Stomach (tissue), 9 donors: ENCODE measurements around the gene SLC39A8. TPM values are rescaled to one million over a fixed set of nuclear protein-coding genes. Genes with fewer than 3 reads are reported as not detected.

ENCODE experiments used
- DNase-seq, 2 donors: peaks; one replicate each; pipeline versions ENCODE4 v3.0.0 to v3.0.0-alpha.2; 2013 to 2019
- H3K27ac ChIP-seq, 5 donors: fragments of 200-600 bp in 4 of 5; sonication (generic) in 4 of 5; one replicate each; pipeline ENCODE4 v1.5.1; 2013 to 2019; ENCODE audit warnings: mild to moderate bottlenecking in 1 of 5, moderate library complexity in 1 of 5
- H3K27me3 ChIP-seq, 3 donors: fragments of 200-600 bp; sonication (generic); one replicate each; pipeline ENCODE4 v1.5.1; 2017 to 2019; ENCODE audit warnings: mixed run types in 1 of 3
- H3K36me3 ChIP-seq, 4 donors: fragments of 200-600 bp; sonication (generic); 1 replicate in 3 of 4; 2 replicates in 1 of 4; pipeline ENCODE4 v1.5.1; 2016 to 2019
- H3K4me1 ChIP-seq, 4 donors: fragments of 200-600 bp; sonication (generic); one replicate each; pipeline ENCODE4 v1.5.1; 2016 to 2019
- H3K4me3 ChIP-seq, 4 donors: fragments of 200-600 bp; sonication (generic) in 3 of 4; one replicate each; pipeline ENCODE4 v1.5.1; 2016 to 2019; ENCODE audit warnings: mild to moderate bottlenecking in 1 of 4
- H3K9me3 ChIP-seq, 4 donors: fragments of 200-600 bp; sonication (generic); one replicate each; pipeline ENCODE4 v1.5.1; 2016 to 2019
- EP300 ChIP-seq: sonication (generic); formaldehyde crosslinking; IDR thresholded peaks from one replicate; pipeline ENCODE4 v1.6.1; 2017; ENCODE audit warnings: antibody characterized with exemption
- POLR2A ChIP-seq, 4 donors: fragments of 450-650 bp; IDR thresholded peaks; one replicate each; pipeline ENCODE4 v1.6.1; 2016; ENCODE audit warnings: antibody characterized with exemption in 4 of 4, control low read depth in 2 of 4, mild to moderate bottlenecking in 1 of 4, moderate library complexity in 1 of 4
- POLR2AphosphoS5 ChIP-seq, 3 donors: sonication (generic); formaldehyde crosslinking; IDR thresholded peaks; one replicate each; pipeline ENCODE4 v1.6.1; 2016; ENCODE audit warnings: antibody characterized with exemption in 3 of 3
- WGBS, 5 donors: extraction: QIAGEN DNeasy Blood & Tissue Kit in 3 of 5; methylation state at CpG; one replicate each; pipeline versions ENCODE4 v1.1.5 to v1.1.7; 2013 to 2018; 5-methylcytosine and 5-hydroxymethylcytosine counted together
- intact Hi-C: fragments of 100-400 bp; cut with DNase I; formaldehyde crosslinking; loops from one replicate; pipeline ENCODE4 v1.15.1; 2023; ENCODE audit warnings: low total_unique reads
- polyA plus RNA-seq, 3 donors: library from polyadenylated mRNA; stranded (reverse); fragments of 200-250 nt; gene quantifications; one replicate each; pipeline ENCODE4 v1.2.3, GENCODE V29; 2013
- total RNA-seq, 5 donors: library from RNA; depleted of rRNA; stranded (reverse); fragments of >200 nt; gene quantifications; one replicate each; pipeline versions ENCODE4 v1.1.0 to v1.2.3, GENCODE V29; 2014 to 2016
- TF ChIP-seq, protein P1 (sequence below), 7 experiments: fragments of 450-650 bp in 4 of 7; fragments of 200-600 bp in 3 of 7; sonication (generic) in 3 of 7; IDR thresholded peaks; one replicate each; pipeline ENCODE4 v1.5.1; 2016 to 2019; ENCODE audit warnings: antibody characterized with exemption in 7 of 7, control low read depth in 2 of 7, mild to moderate bottlenecking in 1 of 7
- donor health status: healthy with polysubstance abuse.
- donor health status: Bipolar disorder and iron deficiency.
- donor health status: healthy.

SLC39A8 gene
- total and polyA plus RNA-seq, 8 donors, result 1.8 to 24.6 (median 9.4) TPM

DNA sequence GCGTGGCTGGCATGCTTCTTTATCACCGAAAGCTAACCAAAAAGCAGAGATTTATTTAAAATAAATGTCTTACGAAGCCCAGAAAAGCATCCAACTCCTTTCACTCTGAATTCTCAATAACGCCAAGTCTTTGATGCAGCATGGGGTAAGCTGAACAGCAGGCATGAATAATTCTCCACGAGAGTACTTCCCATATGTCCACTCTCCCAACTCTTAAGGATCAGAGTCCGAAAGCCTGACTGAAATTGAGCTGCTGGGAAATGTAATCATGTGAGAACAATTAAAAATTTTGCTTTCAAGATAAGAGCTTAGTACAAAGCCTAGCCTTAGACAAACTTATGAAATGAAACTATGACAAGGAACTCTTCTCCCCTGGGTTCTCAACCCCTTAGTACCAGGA lies 7.5 kb upstream of the SLC39A8 start:
- intact Hi-C loops, result no loop called here
- Histone ChIP-seq H3K4me1 (peaks cover 0 to 4% (median 0%) of the 10 kb centered on the region in 4 donors), H3K36me3 (no peaks in the 10 kb centered on the region), H3K27me3 (no peaks in the 10 kb centered on the region), H3K4me3 (no peak overlapping the region), H3K27ac (no peak overlapping the region), H3K9me3 (no peaks in the 10 kb centered on the region)
- TF ChIP-seq EP300, result no peak
- no peak for TF ChIP-seq POLR2AphosphoS5 (IDR thresholded peaks at IDR 0.05)
- TF ChIP-seq, protein P1, sequence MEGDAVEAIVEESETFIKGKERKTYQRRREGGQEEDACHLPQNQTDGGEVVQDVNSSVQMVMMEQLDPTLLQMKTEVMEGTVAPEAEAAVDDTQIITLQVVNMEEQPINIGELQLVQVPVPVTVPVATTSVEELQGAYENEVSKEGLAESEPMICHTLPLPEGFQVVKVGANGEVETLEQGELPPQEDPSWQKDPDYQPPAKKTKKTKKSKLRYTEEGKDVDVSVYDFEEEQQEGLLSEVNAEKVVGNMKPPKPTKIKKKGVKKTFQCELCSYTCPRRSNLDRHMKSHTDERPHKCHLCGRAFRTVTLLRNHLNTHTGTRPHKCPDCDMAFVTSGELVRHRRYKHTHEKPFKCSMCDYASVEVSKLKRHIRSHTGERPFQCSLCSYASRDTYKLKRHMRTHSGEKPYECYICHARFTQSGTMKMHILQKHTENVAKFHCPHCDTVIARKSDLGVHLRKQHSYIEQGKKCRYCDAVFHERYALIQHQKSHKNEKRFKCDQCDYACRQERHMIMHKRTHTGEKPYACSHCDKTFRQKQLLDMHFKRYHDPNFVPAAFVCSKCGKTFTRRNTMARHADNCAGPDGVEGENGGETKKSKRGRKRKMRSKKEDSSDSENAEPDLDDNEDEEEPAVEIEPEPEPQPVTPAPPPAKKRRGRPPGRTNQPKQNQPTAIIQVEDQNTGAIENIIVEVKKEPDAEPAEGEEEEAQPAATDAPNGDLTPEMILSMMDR (IDR thresholded peaks at IDR 0.05), result no peak
- no peak for TF ChIP-seq POLR2A (IDR thresholded peaks at IDR 0.05)
- DNase-seq, result peak in 1 of 2 donors; percentile 9
- WGBS, 5 donors, result 47 to 59% (median 56%) methylated on average over 6 of the region's 6 CpGs

DNA sequence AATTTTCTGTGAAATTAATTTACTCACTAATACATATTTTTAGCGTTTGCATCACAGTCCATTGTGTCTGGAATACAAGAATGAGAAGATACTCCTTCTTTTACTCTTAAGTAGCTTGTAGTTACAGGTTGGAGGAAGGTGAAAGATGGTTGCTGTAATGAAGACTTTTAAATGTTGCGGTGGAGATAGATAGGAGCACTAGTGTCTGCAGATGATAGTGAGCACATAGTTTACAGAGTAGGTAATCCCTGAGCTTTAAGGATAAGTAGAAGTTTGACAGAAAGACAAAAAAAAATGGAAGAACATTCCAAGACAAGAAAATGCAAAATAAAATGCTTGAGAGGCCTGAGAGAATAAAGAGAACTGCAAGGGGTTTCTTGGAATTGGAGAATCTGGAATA lies 5.4 kb upstream of the SLC39A8 start:
- peaks cover 0 to 10% (median 3%) of the 10 kb centered on the region in 4 donors for H3K4me1 ChIP-seq
- intact Hi-C loops, result no loop called here
- no peak overlapping the region for H3K27ac ChIP-seq
- TF ChIP-seq POLR2A (IDR thresholded peaks at IDR 0.05) (no peak), EP300 (no peak), POLR2AphosphoS5 (IDR thresholded peaks at IDR 0.05) (no peak)
- TF ChIP-seq, protein P1 (IDR thresholded peaks at IDR 0.05), result no peak
- no peak for DNase-seq
- H3K36me3 ChIP-seq, result no peaks in the 10 kb centered on the region
- H3K9me3 ChIP-seq, result no peaks in the 10 kb centered on the region
- no peak overlapping the region for H3K4me3 ChIP-seq
- WGBS, 5 donors, result 87 to 94% (median 91%) methylated on average over 2 of the region's 2 CpGs
- H3K27me3 ChIP-seq, result no peaks in the 10 kb centered on the region

DNA sequence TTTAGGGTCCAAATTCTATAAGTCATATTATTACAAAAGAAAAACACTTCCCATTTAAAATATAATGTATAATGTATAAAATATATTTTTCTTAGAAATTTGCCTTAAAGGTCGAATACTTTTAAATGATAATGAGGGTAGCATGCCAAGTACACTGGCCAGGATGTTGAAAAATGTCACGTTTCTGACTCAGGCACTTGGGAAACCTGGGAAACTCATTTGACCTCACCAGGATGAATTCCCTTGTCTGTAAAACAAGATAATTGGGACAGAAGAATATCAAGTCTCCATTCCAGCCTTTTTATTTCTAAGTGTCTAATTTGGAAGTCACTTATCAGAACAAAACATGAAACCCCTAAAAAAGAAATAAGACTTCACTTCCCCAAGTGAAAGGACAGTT lies 3.4 kb upstream of the SLC39A8 start:
- no peaks in the 10 kb centered on the region for H3K9me3 ChIP-seq
- H3K36me3 ChIP-seq, result no peaks in the 10 kb centered on the region
- TF ChIP-seq, protein P1 (IDR thresholded peaks at IDR 0.05), result no peak
- TF ChIP-seq POLR2AphosphoS5 (IDR thresholded peaks at IDR 0.05), result no peak
- TF ChIP-seq EP300, result no peak
- H3K27ac ChIP-seq, result no peak overlapping the region
- DNase-seq, result no peak
- no peak overlapping the region for H3K4me3 ChIP-seq
- intact Hi-C loops, result no loop called here
- H3K27me3 ChIP-seq, result no peaks in the 10 kb centered on the region
- WGBS, 5 donors, result 81 to 89% (median 82%) methylated on average over 2 of the region's 2 CpGs
- H3K4me1 ChIP-seq, result peaks cover 3 to 26% (median 17%) of the 10 kb centered on the region in 4 donors

DNA sequence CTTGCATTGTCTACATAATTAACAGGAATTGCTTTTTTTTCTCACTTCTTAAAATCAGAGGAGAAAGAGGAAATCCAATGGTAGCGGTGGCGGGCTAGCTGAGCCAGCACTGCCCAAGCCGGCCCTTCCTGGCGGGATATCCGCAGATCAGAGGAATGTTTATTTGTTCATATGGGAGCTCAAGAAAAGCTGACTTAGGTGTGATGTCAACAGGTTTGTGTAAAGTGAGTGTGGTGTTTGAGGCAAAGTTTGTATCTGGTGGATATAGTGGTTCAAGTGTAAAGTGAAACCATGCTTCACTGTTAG lies 466 bp upstream of the SLC39A8 start:
- Histone ChIP-seq H3K4me1 (peaks cover 3 to 28% (median 20%) of the 10 kb centered on the region in 4 donors), H3K4me3 (peak overlapping the region; percentile 59 to 88 (median 74)), H3K27me3 (no peaks in the 10 kb centered on the region), H3K36me3 (no peaks in the 10 kb centered on the region), H3K27ac (peak overlapping the region in 3 of 5 donors; percentile 74 to 89 (median 76)), H3K9me3 (no peaks in the 10 kb centered on the region)
- TF ChIP-seq POLR2A (IDR thresholded peaks at IDR 0.05) (no peak), EP300 (no peak), POLR2AphosphoS5 (IDR thresholded peaks at IDR 0.05) (no peak)
- TF ChIP-seq, protein P1 (IDR thresholded peaks at IDR 0.05), result peak in 2 of 7 experiments; percentile 1 to 34
- intact Hi-C loops, result no loop called here
- peak in 1 of 2 donors; percentile 36 for DNase-seq
- whole genome bisulfite sequencing, 5 donors, result 5 to 12% (median 8%) methylated on average over 5 of the region's 5 CpGs
